GM19240 (cell line): ENCODE measurements around the gene PTPN11.
"Not testable (repeated sequence)": the region's sequence is repeated elsewhere in the genome, so short reads cannot be mapped to it uniquely, and the experiment has no call there.

Source experiments
- DNase-seq: peaks from one replicate; pipeline ENCODE4 v3.0.0; 2011; ENCODE audit warnings: low spot score; ENCODE audit not compliant: insufficient read length

Gene PTPN11

DNA sequence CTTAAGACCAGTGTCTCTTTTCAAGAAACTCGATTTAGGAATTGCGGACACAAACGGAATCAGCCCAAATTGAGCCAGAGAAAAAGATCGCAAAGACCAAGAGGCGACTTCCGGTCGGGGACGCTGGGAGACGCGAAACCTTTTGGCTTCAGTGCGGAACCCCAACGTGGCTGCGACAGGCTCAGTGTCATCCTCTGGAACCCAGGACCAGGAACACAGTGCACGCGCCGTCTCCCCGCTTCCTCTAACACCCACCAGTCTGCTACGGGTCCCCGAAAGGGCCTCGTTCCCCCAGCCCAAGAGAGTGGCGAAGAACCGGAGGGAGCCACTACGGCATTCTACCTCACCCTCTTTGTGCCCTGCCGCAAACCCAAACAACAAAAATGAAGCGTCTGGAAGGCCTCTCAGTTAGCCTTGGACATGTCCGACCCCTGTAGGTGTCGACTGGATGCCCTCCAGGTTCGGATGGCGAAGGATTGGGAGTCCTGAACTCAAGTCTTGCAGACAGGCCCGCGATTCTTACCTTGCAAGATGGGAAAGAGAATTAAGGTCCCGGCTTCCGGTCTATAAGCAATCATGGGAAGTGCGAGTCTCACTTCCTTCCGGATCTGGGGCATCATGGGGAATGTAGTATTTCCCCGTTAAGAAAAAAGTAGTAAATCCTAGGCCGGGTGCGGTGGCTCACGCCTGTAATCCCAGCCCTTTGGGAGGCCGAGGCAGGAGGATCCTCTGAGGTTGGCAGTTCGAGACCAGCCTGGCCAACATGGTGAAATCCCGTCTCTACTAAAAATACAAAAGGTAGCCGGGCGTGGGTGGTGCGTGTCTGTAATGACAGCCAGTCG lies 9.5 kb upstream of the PTPN11 start, which contains the start of gene RPL6:
TSS of gene RPL6 (minus strand) at position 542 of the 842 bp plus-strand sequence. CDS start 949 bp downstream, outside the sequence.
- peak; percentile 61 for DNase-seq

DNA sequence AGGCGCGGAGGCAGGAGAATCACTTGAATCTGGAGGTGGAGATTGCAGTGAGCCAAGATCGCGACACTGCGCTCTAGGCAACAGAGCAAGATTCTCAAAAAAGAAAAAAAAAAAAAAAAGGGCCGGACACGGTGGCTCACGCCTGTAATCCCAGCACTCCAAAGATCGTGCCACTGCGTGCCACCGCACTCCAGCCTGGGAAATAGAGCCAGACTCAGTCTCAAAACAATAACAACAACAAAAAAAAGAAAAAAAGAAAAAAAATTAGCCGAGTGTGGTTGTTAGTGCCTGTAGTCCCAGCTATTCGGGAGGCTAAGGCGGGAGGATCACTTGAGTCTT lies 8.9 kb upstream of the PTPN11 start:
- DNase-seq, result no peak

DNA sequence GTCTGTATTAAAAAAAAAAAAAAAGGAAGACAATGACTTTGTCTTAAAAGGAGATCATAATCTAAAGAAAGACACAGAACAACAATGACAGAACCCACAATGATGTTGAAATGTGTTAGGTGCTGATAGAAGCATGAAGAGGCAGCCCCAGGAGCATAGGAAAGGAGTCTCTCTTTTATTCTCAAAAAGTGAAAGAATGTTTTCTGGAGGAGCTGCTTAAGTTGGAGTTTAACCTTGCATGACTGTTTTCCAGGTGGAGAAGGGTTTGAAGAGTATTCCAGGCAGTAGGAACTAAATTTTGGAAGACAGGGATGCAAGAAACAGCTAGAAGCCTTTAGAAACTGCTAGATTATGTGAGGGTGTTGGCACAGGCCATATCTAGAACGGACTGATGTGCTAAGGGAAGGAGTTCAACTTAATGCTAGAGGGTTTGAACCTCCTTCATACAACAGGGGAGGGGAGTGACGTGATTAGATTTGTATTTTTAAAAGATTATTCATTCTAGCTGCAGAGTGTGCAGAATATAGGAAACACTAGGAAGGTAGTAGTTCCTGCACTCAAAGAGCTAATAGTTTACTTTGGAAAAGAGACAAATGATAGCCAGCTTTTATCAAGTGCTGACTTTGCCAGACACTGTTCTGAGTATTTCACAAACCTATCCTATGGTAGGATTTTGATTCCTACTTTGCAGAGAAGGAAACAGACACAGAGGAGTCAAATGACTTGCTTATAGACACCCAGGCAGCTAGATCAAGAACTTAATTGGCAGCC lies 4.7 kb upstream of the PTPN11 start:
- no peak for DNase-seq

GRCh38 chr12:112415457-112415856 lies 3.3 kb upstream of the PTPN11 start:
- DNase-seq, result not testable (repeated sequence)

DNA sequence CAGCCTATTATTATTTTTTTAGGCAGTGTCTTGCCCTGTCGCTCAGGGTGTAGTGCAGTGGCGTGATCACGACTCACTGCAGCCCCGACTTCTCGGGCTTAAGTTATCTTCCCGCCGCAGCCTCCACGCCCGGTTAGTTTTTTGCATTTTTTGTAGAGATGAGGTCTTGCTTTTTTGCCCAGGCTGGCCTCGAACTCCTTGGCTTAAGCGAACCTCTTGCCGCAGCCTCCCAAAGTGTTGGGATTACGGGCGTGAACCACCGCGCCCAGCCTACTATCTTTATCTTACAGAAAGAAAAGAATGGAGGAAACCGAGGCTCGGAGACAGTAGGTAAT lies 507 bp upstream of the PTPN11 start:
- DNase-seq, result no peak

GRCh38 chr12:112419297-112420133 lies 768 bp downstream of the PTPN11 start:
- peak; percentile 15 for DNase-seq

DNA sequence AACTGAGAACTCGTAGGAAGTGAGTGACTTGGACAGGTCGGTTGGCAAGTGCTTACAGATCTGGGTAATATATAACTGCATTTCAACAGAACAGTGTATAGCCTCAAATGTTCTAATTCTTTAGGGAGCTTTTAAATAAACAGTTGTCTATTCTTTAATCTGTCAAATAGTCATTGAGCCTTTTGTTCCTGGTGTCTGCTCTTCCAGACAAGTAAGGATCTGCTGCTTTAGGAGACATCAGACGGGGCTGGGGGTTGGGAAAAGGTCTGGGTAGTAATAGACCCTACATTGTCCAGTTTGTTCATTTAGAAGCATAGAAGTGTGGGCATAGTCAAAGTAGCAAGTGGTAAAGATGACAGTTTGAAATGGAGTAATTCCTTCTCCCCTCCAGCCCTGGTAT lies 2.0 kb downstream of the PTPN11 start:
- DNase-seq, result no peak

DNA sequence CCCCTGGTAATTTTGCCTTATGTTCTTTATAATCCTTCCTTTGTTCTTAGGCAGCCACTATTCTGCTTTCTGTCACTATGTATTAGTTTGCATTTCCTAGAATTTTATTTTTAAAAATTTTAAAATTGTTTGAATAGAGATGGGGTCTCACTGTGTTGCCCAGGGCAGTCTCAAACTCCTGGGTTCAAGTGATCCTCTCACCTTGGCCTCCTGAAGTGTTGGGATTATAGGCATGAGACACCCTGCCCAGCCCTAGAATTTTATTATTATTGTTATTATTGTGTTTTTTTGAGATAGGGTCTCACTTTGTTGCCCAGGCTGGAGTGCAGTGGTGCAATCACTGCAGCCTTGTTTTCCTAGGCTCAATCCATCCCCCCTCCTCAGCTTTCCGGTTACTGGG lies 2.6 kb downstream of the PTPN11 start:
- no peak for DNase-seq

DNA sequence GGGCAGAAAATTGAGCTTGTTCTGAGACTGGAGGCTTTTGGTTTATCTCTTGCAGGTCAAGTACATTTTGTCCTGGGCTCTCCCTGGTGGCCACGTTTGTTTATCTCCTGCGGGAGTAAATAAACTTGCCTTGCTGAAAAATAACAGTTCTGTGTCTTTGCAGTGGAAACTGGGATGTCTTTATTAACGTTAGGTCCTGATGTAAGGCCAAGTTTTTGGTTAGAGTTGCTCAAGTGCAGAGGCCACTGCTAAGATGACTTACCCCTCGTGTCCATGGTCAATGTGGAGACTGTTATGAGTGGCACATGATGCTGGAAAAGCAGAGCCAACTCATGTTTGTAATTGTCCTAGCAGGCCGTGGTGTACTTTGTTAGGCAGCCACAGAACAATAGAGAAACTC lies 3.8 kb downstream of the PTPN11 start:
- no peak for DNase-seq

- DNase-seq, result no peak
Measured at GRCh38 chr12:112424126-112424525, 5.4 kb downstream of the PTPN11 start.

- no peak for DNase-seq
Measured at GRCh38 chr12:112425582-112426382, 7.0 kb downstream of the PTPN11 start.

- no peak for DNase-seq
Measured at GRCh38 chr12:112427760-112428159, 9.0 kb downstream of the PTPN11 start.

GRCh38 chr12:112430929-112431328 lies 12.2 kb downstream of the PTPN11 start:
- no peak for DNase-seq

- no peak for DNase-seq
Measured at GRCh38 chr12:112431965-112432364, 13.2 kb downstream of the PTPN11 start.

- DNase-seq, result no peak
Measured at GRCh38 chr12:112433551-112433950, 14.8 kb downstream of the PTPN11 start.

DNA sequence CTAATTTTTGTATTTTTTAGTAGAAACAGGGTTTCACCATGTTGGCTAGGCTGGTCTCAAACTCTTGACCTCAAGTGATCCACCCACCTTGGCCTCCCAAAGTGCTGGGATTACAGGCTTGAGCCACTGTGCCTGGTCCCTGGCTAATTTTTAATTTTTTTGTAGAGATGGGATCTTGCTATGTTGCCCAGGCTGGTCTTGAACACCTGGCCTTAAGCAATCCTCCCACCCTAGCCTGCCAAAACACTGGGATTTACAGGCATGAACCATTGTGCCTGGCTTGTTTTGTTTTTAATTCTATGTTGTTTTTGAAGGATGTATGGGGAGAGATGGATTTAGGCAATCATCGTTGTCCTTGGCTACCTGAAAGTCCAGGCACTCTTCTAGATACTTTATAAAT lies 19.9 kb downstream of the PTPN11 start:
- DNase-seq, result not testable (repeated sequence)

DNA sequence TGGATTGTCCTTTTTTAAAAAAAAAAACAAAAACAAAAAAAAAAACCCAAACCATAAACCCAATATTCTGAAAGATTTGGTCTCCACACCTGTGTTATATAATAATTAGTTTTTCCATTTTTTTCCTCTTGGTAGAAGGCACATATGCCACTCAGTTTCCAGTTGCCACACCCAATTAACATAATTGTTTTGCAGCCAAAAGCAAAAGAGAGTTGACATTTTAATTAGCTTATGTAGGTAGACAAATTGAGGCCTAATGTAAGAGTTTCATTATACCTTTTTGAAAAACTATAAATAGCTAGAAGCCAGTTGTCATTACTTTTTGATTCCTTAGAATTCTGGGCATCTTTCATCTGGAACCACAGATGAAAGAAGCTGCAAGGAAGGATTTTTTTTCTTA lies 21.0 kb downstream of the PTPN11 start:
- no peak for DNase-seq

- DNase-seq, result not testable (repeated sequence)
Measured at GRCh38 chr12:112440653-112441052, 21.9 kb downstream of the PTPN11 start.

DNA sequence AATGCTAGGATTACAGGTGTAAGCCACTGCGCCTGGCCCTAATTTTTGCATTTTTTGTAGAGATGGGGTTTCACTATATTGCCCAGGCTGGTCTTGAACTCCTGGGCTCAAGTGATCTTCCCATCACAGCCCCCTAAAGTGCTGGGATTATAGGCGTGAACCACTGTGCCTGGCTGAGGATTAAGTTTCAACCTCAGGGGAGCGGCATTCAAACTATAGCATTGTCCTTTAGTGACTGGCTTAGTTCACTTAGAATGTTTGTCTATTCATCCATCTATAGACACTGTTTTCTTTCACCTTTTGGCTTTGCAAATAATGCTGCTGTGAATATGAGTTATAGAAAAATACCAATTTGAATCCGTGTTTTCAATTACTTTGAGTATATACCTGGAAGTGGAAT lies 25.2 kb downstream of the PTPN11 start:
- DNase-seq, result no peak

GRCh38 chr12:112446008-112446725 lies 27.4 kb downstream of the PTPN11 start:
- DNase-seq, result no peak
